Hematopoietic multipotent progenitor cell treated with erythropoietin and hydrocortisone succinate and interleukin-3 and kit ligand, for 17 days (in vitro differentiated cells): ENCODE measurements around the gene PIAS3.
"Not testable (repeated sequence)": the region's sequence is repeated elsewhere in the genome, so short reads cannot be mapped to it uniquely, and the experiment has no call there.

Source experiments
- DNase-seq: peaks from one replicate; pipeline ENCODE4 v3.0.0-alpha.2; 2015; ENCODE audit warnings: low spot score

Gene PIAS3

DNA sequence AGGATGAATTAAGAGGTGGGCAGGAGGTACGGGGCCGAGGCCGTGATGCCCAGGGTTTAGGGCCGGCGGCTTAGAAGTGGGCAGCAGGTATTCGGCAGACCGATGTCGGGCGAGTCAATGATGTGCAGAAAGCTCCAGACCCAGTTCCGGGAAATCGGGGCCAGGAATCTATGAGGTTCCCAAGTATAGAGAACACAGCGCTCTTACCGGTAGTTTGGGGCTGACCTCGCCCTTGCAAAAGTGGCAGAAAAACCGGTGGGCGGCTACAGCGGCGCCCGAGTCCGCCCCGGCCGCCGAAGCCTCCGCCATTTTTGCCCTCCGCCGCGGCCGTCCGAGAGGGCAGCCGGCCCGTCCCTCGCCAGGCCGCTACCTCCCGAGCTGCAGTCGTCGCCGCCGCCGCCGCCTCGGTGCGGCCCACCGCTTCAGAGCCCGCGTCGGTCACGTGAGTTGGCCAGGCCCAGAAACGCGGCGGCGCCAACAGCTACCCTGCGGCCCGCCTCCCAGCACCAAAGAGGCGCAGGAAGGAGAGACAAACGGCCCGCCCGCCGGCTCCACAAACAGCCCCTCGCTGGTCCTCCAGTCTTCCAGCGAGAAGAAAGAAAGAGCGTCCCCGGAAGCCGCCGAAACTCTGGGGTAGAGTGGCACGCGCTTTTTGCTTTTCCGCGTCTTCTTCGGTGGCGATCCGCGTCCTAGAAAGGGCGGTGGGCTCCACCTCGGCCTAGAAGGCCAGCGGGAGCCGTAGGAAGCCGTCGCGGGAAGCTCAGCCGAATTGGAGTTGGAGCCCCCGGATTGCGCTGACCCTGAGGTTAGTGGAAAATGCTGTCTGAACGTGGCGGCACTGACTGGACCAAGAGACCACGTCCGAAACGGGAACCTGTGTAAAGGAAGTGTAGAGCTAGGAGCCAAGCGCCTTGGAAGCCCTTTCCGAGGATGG, 35.0 kb downstream of the PIAS3 start, which contains the start of the genes POLR3C and RNF115:
TSS of gene POLR3C (plus strand) at position 636 of the 934 bp plus-strand sequence. CDS start 1,577 bp downstream, outside the sequence.
TSS of gene RNF115 (minus strand) at position 531 of the 934 bp plus-strand sequence. CDS start at position 309, 222 bp downstream.
- DNase-seq: peak; percentile 84

DNA sequence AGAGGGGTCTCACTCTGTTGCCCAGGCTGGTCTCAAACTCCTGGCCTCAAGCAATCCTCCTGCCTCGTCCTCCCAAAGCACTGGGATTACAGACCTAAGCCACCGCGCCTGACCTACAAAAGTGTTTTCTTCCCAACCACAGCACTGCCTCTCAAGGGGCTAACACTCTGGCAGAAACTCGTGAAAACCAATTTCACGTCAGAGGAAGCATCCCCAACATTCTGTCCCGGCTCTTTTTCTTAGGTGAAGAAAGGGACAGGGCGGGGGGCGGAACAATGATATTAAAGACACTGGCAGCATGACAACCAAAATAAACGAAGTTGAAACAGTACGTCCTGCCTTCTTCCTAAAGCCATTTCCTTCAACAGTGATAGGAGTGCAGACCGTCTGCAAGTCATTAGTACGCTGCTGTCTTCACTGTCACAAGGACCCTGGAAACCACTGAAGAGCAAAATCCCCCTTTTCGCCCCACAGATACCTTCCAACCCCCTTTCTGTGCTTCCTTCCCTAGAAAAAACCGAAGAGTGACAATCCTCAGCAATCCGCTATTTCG, 36.0 kb downstream of the PIAS3 start:
- DNase-seq: not testable (repeated sequence)

DNA sequence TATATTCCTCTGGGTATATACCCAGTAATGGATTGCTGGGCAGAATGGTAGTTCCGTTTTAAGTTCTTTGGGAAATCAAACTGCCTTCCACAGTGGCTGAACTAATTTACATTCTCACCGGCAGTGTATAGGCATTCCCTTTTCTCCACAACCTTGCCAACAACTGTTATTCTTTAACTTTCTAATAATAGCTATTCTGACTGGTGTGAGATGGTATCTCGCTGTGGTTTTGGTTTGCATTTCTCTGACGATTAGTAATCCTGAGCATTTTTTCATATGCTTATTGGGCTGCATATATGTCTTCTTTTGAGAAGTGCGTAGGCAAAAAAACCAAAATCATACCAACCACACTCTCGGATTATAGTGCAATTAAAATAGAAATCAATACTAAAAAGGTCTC, 40.8 kb downstream of the PIAS3 start:
- not testable (repeated sequence) for DNase-seq

DNA sequence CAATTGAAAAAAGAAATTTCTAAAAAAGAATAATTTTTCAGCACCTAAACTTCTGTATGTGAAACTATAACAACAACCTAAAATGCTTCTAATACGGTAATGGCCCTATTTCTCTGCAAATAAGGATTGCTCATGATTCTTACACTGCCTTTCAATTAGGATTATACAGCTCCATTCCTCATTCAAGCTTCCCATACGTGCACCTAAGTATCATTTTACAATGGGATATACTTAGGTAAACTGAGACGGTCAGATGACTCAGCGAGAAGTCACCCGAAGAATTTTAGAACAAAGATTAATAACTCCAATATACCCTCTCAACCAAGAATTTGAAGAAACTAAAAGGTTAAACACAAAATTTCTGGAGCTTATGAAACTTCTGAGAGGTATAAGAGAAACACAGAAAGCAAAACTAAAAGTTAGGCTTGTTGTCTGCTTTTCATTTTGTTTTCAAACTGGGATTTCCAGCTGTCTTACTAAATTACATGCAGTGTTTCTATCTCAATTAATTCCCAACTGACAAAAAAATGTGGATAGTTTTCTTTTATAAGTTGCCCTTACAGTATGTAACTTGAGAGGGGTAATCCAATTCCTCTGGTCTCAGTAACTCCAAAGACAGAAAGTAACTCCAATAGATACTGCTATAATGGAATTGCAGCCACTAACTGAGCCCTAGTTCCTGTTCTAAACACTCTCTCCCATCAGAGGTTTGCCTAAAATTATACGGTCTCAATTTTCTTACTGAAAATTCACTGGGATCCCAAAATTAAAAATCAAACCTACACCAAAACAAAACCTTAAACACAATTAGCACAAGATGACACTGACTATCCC, 45.7 kb downstream of the PIAS3 start:
- not testable (repeated sequence) for DNase-seq

DNA sequence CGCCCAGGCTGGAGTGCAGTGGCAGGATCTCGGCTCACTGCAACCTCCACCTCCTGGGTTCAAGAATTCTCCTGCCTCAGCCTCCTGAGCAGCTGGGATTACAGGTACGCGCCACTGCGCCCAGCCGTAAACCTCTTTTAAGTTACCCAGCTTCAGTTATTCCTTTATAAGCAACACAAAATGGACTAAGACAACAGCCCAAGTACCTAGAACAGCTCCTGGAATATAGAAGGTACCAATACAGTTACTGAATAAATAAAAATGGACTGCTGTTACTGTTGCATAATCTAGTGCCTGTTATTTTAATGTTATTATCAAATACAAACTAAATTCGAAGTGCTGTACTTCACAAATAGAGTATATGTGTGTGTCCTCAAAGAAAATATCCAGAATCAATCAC, 52.0 kb downstream of the PIAS3 start:
- no peak for DNase-seq

DNA sequence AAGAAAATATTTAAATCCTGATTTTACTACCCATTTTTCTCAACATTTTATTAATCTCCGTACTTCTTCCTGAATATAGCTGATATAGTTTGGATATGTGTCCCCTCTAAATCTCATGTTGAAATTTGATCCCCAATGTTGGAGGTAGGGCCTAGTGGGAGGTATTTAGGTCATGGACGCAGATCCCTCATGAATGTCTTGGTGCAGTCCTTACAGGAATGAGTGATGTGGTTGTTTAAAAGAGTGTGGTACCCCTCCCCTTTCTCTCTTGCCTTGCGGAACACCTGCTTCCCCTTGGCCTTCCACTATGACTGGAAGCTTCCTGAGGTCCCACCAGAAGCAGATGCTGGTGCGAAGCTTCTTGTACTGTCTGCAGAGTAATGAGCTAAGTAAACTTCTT, 52.5 kb downstream of the PIAS3 start:
- DNase-seq: no peak

DNA sequence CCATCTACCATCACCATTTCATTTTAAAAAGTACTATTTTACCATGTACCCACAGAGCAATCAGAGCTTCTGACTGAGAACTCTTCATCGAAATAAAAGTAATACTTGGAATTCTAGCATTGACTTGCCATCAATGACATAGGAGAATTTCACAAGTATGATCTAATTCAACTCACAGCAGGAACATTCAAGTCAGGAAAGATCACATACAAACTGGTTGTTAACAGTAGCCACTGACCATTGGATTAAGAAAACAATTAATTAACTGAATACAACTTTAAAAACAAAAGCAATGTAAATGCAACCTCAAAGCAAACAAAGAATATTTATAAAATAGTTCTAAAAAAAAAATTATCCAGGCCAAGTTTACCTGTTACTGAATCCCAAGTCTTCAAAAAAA, 53.8 kb downstream of the PIAS3 start:
- no peak for DNase-seq

DNA sequence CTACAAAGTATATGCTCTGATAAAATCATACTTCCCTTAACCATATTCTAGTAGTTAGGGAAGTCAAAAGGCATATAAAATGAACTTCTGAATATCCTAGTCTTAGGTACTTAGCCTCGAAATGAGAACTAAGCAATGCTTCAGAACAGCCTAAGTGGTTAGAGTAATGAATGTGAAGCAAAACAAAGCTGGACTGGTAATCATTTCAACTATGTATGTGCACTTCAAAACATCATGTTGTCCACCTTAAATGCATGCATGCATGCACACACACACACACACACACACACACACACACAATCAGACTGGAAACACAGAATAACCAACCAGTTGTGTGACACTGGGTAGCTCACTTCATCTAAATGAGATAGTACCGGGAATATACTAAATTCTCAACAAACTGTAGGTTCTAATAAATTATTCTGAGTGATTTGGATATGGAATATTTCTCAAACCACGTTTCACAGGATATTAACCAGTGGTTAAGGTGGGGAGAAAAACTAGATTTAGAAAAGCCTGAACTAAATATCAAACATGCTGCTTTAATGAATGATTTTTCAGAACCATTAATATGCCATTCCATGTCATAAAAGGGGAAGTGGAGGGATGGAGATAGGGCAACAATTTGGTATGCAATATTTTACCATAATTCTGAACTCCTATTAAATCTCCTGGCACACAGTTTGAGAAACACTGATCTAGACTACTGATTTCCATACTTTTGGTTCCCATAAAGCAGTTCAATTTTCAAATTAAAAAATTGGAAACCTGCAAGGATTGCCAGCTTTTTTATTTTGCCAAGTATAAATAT, 54.4 kb downstream of the PIAS3 start:
- DNase-seq: no peak

DNA sequence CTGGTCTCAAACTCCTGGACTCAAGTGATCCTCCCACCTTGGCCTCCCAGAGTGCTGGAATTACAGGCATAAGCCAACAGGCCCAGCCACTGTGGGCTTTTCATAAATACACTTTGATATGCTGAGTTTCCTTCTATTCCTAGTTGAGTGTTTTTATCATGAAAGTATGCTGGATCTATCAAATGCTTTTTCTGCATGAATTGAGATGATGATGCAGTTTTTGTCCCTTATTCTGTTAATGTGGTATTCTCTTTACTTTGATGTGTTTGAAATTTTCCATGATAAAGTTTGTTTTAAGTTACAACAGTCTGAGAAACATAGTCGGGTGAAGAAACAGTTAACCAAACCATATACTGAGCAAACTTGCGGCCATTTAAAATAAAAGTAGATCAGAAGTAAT, 59.1 kb downstream of the PIAS3 start:
- no peak for DNase-seq
